Loucy (cell line): ENCODE measurements around the gene CELF4.

ENCODE experiments used
- H2AFZ ChIP-seq: fragments of 200-600 bp; sonication (generic); 2 replicates; pipeline ENCODE4 v1.6.0; 2016; ENCODE audit warnings: antibody characterized with exemption, mild to moderate bottlenecking, low read length, moderate library complexity
- H3F3A ChIP-seq: fragments of 200-600 bp; 2 replicates; pipeline ENCODE4 v1.6.0; 2016; ENCODE audit warnings: antibody characterized with exemption, low read depth, mild to moderate bottlenecking
- H3K27me3 ChIP-seq: fragments of 200-600 bp; sonication (generic); 2 replicates; pipeline ENCODE4 v1.6.1; 2014; ENCODE audit warnings: low read length, mild to moderate bottlenecking; ENCODE audit not compliant: insufficient read depth, poor library complexity, severe bottlenecking
- H3K36me3 ChIP-seq: fragments of 200-600 bp; sonication (generic); 2 replicates; pipeline ENCODE4 v1.6.1; 2016; ENCODE audit warnings: low read length; ENCODE audit not compliant: insufficient read depth
- H3K4me1 ChIP-seq: fragments of 200-600 bp; sonication (generic); 2 replicates; pipeline ENCODE4 v1.5.1; 2014; ENCODE audit warnings: low read length, mild to moderate bottlenecking; ENCODE audit not compliant: insufficient read depth, poor library complexity, severe bottlenecking
- H3K4me2 ChIP-seq: fragments of 200-600 bp; sonication (generic); 2 replicates; pipeline ENCODE4 v1.6.0; 2014; ENCODE audit warnings: antibody characterized with exemption, low read length, low read depth, mild to moderate bottlenecking; ENCODE audit not compliant: poor library complexity, severe bottlenecking
- H3K4me3 ChIP-seq: fragments of 200-600 bp; sonication (generic); 2 replicates; pipeline ENCODE4 v1.5.1; 2014; ENCODE audit warnings: low read length, mild to moderate bottlenecking, mixed read lengths; ENCODE audit not compliant: poor library complexity, severe bottlenecking
- H3K79me2 ChIP-seq: fragments of 200-600 bp; sonication (generic); 2 replicates; pipeline ENCODE4 v1.6.1; 2014; ENCODE audit warnings: low read length; ENCODE audit not compliant: insufficient read depth
- H3K9ac ChIP-seq: fragments of 200-600 bp; sonication (generic); 2 replicates; pipeline ENCODE4 v1.6.0; 2014; ENCODE audit warnings: mild to moderate bottlenecking, low read depth, low read length, moderate library complexity; ENCODE audit not compliant: poor library complexity, severe bottlenecking
- H3K9me2 ChIP-seq: fragments of 200-600 bp; sonication (generic); replicated peaks from 2 replicates; pipeline ENCODE4 v1.6.1; 2016; ENCODE audit warnings: low read depth, low read length, mixed read lengths
- H3K9me3 ChIP-seq: fragments of 200-600 bp; sonication (generic); 2 replicates; pipeline ENCODE4 v1.6.1; 2014; ENCODE audit warnings: mild to moderate bottlenecking, antibody characterized with exemption, low read length, low read depth; ENCODE audit not compliant: insufficient read depth
- H4K20me1 ChIP-seq: fragments of 200-600 bp; sonication (generic); 2 replicates; pipeline ENCODE4 v1.6.0; 2014; ENCODE audit warnings: antibody characterized with exemption, low read length, mild to moderate bottlenecking; ENCODE audit not compliant: insufficient read depth, poor library complexity, severe bottlenecking
- EZH2phosphoT487 ChIP-seq: fragments of 200-600 bp; IDR thresholded peaks from 2 replicates; pipeline ENCODE4 v1.6.1; 2018; ENCODE audit warnings: antibody characterized with exemption, mild to moderate bottlenecking, moderate library complexity, borderline replicate concordance
- TF ChIP-seq, protein P1 (sequence below): fragments of 200-600 bp; sonication (generic); conservative IDR thresholded peaks from 2 replicates; pipeline ENCODE4 v1.5.1; 2014; ENCODE audit warnings: mild to moderate bottlenecking, antibody characterized with exemption, low read length

Gene CELF4

DNA sequence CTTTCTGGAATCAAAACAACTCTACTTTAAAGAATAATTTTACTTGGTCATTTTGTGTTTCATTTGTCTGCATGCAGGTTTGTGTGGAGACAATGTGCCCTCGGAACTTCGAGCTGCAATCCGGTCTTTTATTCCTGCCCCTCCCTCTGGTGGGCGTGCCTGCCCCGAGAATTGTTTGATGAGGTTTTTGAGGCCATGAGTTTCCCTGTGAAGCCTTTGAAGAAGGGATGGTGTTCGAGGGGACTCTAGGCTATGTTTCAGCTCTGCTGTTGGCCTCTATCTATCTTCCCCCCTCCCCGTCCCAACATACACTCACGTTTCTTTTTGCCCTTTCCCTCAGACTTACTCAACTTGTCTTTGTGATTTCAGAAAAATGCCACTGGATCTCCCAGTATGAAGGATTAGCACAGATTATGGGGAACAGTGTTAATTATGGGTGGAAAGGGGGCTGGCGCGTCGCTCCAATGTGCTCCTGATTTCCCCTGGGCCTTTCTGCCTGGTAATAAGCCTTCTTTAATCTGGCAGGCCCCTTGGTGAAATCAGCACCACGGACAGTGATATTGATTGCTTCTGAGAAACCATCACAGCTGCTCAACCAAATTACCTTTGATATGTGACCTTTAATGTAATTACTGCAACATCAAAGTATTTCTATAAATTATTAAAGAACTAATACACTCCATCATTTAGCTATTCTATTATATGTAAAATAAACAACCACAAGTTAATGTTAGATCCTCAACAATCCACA lies 82.2 kb downstream of the CELF4 start:
- Histone ChIP-seq H3K4me2 (peak overlapping the region; percentile 19), H3K27me3 (no peaks in the 10 kb centered on the region), H3K4me3 (no peak overlapping the region), H3F3A (no peaks in the 10 kb centered on the region), H3K36me3 (no peaks in the 10 kb centered on the region), H3K9ac (no peak overlapping the region), H3K9me3 (no peaks in the 10 kb centered on the region), H3K9me2 (no peaks in the 10 kb centered on the region), H3K4me1 (peaks cover 9% of the 10 kb centered on the region), H3K79me2 (no peaks in the 10 kb centered on the region), H4K20me1 (no peaks in the 10 kb centered on the region), H2AFZ (no peak overlapping the region)
- TF ChIP-seq, protein P1, sequence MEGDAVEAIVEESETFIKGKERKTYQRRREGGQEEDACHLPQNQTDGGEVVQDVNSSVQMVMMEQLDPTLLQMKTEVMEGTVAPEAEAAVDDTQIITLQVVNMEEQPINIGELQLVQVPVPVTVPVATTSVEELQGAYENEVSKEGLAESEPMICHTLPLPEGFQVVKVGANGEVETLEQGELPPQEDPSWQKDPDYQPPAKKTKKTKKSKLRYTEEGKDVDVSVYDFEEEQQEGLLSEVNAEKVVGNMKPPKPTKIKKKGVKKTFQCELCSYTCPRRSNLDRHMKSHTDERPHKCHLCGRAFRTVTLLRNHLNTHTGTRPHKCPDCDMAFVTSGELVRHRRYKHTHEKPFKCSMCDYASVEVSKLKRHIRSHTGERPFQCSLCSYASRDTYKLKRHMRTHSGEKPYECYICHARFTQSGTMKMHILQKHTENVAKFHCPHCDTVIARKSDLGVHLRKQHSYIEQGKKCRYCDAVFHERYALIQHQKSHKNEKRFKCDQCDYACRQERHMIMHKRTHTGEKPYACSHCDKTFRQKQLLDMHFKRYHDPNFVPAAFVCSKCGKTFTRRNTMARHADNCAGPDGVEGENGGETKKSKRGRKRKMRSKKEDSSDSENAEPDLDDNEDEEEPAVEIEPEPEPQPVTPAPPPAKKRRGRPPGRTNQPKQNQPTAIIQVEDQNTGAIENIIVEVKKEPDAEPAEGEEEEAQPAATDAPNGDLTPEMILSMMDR, result no peak
- TF ChIP-seq EZH2phosphoT487, result no peak

DNA sequence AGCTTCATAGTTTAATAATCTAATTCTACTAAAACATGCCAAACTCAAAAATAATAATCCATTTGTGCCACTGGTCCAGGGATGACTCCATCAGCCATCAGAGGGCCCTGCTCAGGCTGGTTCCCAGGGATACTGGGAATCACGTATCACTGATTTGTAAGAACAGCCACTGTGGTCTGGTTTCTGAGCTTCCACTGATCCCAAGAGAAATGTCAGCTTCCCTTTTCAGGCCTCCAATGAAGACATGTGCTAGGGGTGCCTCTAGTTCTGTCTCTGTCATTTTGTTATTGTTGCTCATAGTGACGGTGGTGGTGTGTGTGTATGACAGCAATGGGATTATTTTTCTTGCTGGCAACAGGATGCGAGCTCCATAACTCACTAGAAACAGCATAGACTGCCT lies 83.2 kb downstream of the CELF4 start:
- no peaks in the 10 kb centered on the region for H3K9me2 ChIP-seq
- TF ChIP-seq, protein P1, result no peak
- no peak for TF ChIP-seq EZH2phosphoT487
- H2AFZ ChIP-seq, result no peak overlapping the region
- H3K79me2 ChIP-seq, result no peaks in the 10 kb centered on the region
- no peaks in the 10 kb centered on the region for H3F3A ChIP-seq
- no peak overlapping the region for H3K9ac ChIP-seq
- no peak overlapping the region for H3K4me3 ChIP-seq
- H3K4me1 ChIP-seq, result peaks cover 9% of the 10 kb centered on the region
- H3K36me3 ChIP-seq, result no peaks in the 10 kb centered on the region
- H3K4me2 ChIP-seq, result no peak overlapping the region
- H3K9me3 ChIP-seq, result no peaks in the 10 kb centered on the region
- no peaks in the 10 kb centered on the region for H3K27me3 ChIP-seq
- no peaks in the 10 kb centered on the region for H4K20me1 ChIP-seq

DNA sequence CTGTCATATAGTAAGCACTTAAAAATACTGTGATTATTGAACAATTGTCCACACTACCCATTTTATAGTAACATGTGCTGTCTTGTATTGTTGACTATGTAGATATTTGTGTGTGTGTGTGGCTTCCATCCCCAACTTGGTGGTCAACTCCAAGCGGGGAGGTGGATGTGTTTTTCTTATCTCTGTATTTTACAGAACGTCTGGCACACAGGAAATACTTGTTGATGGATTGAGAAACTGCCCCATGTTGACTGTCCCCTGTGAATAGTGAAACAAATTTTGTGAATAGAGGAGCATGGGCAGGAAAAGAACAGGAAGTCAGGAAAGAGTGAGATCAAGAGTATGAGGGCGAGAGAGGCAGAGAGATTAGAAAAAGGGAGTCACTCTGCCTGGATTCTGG lies 83.6 kb downstream of the CELF4 start:
- Histone ChIP-seq H3K4me3 (no peak overlapping the region), H3K4me2 (no peak overlapping the region), H2AFZ (no peak overlapping the region)

More for the DNA sequence above, 83.6 kb downstream of the CELF4 start:
- TF ChIP-seq EZH2phosphoT487, result no peak
- TF ChIP-seq, protein P1, result no peak
- no peaks in the 10 kb centered on the region for H3F3A ChIP-seq
- peaks cover 9% of the 10 kb centered on the region for H3K4me1 ChIP-seq
- H3K27me3 ChIP-seq, result no peaks in the 10 kb centered on the region
- H3K9me2 ChIP-seq, result no peaks in the 10 kb centered on the region
- H3K79me2 ChIP-seq, result no peaks in the 10 kb centered on the region
- no peak overlapping the region for H3K9ac ChIP-seq
- H4K20me1 ChIP-seq, result no peaks in the 10 kb centered on the region
- H3K36me3 ChIP-seq, result no peaks in the 10 kb centered on the region
- no peaks in the 10 kb centered on the region for H3K9me3 ChIP-seq
